ENCODE results near the gene STAT1.

Gene STAT1

DNA sequence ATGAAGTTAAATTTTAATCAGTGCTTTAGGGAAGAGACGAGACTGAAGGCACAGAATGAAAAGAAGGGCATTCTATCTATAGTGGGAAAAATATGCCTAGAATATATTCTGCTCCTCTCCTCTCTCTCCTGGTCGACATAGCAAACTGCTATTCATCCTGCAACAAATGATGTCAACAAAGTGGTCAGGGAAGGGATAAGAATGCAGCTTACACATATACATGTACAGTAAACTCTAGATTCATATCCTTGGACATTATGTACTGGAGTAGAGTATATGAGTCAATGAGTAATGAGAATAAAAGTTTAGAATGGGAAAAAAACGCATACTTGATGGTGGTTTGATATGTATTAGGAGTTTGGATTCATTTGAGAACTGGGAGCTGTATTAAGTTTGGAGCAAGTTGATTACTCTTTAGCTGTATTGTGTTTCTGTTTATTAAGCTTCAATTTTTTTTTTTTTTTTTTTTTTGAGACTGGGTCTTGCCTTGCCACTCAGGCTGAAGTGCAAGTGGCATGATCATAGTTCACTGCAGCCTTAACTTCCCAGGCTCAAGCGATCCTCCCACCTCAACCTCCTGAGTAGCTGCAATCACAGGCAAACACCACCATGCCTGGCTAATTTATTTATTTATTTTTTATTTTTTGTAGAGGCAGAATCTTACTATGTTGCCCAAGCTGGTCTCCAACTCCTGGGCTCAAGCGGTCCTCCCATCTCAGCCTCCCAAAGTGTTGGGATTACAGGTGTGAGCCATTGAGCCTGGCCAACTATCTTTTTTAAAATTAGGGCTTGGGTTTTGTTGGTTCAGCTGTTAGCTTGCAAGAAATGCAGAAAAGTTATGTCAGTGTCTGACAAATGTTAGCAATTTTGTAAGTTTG lies 53.8 kb downstream of the STAT1 start:
- no peak for DNase-seq (ENCODE audit: low spot score)

DNA sequence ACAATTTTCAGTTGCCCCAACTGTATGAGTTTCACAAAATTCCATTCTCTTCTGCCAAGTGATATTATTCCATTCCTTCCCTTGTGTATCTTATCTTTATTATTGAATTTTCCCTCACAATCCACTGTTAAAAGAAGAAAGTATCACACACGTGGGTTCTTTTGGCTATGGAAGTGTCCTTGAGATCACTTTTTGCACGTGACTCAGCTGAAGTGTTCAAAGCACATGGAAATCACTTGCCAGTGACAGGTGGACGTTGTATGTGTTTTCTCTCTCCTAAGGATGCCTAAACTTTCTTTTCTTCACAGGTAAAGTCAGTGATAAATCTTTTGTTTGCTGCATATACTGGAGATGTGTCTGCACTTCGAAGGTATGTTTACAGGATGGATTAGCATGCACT lies 60.7 kb downstream of the STAT1 start:
- DNase-seq (ENCODE audit: low spot score), result no peak

DNA sequence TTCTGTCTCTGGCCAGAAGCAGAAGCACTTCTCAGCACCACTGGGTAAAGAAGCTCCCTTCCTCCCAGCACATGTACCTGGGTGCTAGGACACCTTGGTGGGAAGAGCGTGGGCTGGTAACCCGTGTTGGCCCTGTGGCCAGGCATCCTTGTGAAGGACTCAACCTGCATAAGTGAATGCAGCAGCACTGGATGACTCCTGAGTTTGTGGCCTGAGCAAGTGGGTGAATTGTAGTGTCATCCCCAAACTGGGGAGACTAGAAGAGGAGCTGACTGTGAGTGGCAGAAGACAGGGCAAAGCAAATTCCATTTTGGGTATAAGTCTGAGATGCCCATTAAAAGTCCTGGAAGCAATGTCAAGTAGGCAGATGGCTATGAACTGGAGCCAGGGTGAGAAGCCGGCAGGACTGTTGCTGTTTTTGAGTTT lies 63.4 kb downstream of the STAT1 start:
- no peak for DNase-seq (ENCODE audit: low spot score)

DNA sequence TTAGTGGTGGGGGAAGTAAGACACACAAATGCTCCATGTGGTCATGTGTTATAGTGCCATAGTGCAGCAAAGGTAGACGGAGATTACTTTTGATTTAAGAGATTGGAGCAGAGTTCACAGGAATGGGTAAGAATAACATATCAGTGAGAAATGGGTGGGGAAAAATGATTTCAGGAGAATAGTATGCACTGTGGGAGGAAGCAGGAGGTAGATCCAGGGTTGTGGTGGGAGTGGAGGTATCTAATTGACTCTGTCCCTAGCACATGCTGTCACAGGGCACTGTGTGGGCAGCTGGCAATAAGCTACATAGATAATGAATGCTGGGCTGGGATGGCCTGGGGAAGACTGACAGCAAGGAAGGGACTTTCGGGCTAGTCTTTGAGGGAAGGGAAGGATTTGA lies 65.3 kb downstream of the STAT1 start:
- peak; percentile 91 for DNase-seq (ENCODE audit: low spot score)

DNA sequence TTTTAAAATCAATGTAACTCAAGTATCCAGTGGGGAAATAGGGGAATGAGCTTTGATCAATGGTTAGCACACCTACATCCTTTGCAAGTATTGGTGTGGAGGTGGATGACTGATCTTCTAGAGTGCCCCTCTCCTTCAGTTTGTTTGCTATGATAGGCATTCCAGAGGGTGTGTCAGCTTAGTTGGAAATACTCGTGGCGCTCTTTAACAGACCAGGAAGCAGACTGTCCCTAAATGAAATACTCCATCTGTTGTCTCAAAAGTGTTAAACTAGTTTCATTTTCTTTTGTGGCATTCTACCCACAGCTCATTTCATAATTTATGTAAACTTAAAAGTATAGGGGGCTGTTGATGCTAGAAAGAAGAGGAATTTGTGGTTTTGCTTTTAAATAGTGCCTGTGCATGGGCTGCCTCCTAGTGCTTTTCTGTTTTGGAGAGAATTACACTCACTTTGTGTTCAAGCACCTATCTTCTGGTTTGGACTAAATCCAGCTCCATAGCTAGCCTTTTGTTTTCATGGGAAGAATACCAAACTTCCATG lies 66.2 kb downstream of the STAT1 start:
- peak; percentile 88 for DNase-seq (ENCODE audit: low spot score)

DNA sequence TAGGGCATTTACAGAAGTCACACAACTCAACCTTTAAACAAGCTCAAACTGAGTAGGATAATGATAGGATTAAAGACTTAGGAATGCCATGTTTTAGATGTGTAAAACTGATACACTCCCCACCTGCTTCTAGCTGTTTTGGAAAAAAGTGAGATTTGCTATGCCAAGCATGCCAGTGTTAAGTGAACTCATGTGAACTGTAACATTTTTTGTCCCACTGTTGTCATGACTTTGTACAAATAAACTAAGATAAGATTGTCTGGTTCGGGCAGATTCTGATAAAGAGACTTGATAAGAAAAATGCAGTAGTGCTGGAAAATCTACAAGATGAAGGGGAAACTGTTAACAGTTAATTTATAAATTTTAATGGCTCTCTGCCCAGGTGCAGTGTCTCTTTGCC lies 66.8 kb downstream of the STAT1 start:
- no peak for DNase-seq (ENCODE audit: low spot score)

DNA sequence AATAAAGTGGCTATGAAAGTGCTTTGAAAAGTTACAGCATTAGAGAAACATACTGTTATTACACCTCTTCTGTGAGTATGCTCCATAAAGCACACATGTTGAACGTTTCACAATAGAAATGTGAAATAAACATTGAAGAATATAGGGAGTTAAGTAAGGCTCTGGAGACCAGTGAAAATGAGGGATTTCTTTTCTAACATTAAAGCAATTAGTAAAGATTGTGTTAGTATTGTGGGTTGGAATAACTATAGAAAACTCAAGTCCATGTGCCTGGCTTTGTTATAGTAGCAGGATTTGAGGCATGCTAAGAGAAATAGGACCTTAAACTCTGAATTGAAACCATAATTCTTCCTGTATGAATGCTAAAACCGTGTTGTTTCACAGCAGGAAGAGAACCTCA lies 70.3 kb downstream of the STAT1 start:
- no peak for DNase-seq (ENCODE audit: low spot score)

DNA sequence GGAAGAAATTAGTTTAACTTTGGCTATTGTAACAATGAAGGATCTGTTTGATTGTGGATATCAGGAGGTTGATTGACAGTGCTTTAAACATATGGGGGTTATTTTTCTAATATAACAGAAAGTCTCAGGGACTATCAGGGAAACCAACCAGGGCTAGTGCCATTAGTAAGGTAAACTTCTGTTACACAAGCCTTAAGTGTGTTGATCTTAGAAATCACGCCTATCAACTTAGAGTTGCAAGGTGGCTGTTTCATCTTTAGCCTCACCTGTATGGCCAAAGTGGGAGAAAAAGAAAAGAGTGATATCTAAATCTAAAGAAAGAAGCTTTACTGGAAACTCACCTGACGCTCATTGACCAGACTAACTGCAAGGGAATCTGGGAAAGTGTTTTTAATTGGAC lies 71.3 kb downstream of the STAT1 start:
- DNase-seq (ENCODE audit: low spot score), result no peak

DNA sequence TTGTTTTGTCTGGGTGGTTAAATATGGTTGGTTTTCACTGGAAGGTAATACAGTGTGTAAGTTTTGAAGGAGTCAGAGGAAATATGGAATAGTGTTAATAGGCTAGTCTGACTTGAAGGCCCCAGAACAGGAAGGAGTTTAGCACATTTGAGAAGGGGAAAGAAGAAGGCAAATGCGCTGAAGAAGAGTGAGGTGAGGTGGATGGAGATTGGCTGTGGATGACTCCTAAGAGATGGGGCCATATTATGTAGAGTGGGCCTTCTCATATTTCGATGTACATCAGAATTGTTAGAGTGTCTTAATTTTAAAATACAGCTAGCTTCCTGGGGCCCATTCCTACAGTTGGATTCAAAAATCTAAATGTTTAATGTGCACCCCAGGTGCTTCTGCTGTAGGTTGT lies 72.4 kb downstream of the STAT1 start:
- no peak for DNase-seq (ENCODE audit: low spot score)

DNA sequence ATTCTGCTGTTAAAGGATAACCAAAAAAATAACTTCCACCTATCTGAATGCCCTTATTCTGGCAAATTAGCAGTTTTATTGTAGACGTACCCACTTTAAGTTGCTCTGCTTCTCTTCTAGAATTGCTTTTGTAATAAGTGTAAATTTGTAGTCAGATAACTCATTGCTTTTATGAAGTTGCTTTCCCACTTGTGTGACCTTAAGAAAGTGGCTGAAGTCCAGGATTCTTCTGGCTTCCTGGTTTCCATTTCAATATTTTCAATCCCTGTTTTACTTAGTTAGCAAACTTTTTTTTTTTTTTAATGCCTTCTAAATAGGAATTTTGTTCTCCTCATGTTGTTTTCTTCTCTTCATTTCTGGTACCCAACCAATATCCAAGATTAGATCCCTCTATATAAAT lies 73.5 kb downstream of the STAT1 start:
- no peak for DNase-seq (ENCODE audit: low spot score)

DNA sequence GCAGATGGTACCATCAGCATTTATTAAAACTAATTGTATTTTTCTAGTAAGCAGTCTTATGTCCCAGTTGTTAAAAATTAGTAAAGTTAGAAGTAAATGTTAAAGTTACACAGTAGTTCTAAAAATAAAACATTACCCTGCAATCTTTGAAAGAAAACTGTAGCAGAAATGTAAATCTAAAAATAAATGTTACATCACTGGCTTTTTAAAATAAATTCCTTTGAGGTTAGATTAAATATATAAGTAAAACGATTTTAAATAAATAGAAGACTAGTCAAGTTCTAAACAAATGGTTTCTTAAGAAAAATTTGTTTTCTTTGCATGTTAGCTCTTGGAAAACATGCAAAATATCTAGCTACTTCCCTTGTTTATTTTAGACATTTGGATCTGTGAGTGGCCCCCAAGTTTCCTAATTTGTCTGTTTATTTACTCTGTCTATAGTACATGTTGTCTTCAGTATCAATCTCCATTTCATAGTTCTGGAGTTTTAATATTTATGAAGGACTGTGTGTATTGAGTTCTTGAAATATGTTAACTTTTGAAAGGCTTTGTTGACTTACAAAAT lies 75.1 kb downstream of the STAT1 start:
- DNase-seq (ENCODE audit: low spot score), result no peak

DNA sequence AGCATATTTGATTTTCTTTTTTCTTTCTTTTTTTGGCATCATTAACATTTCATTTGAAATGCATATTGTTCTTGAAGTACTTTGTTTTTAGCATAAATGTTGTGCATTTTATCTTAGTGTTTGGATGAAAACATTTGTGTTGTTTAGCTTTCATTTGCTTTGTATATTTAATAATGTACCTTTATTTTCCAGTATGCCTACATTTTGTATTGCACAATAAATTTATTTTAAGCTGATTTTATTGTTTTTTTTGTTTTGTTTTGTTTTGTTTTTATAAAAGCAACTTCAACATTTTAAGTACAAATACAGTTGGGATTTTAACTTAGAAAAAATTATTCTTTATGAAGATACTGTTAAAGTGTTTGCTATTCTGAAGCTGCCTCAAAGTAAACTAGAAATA lies 78.9 kb downstream of the STAT1 start:
- DNase-seq (ENCODE audit: low spot score), result no peak

DNA sequence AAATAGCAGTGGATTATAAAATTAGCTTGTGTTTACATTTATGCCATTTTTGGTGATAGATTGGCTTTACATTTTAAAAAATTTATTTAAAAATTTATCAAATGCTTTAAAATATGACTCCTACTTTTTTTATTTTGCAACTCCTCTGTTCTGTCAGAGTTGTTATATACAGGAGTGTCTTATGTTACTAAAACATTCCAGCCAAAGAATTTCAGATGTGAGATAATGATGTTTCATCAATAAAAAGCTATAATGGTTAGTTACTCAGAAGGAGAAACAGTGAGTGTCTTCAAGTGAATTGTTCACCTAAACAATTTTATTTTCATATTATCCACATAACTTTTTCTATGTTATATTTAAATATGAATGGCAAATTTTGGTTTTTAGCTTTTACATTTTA lies 80.6 kb downstream of the STAT1 start:
- DNase-seq (ENCODE audit: low spot score), result no peak

DNA sequence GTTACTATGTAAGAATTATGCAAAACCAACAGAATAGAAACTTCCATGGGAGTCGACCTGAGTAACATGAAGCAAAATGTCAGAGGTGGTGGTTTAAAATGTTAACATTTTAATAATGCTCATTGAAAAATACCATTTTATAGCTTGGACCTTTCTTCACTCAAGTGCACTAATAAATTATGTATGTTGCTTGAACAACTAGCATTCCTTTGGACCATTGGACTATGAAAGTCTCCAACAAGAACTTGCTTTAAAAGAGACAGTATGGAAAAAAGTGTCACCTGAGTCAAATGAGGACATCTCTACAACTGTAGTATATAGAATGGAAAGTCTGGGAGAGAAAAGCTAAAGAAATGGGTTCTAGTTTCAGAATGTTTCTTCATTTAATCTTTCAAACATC lies 81.5 kb downstream of the STAT1 start:
- DNase-seq (ENCODE audit: low spot score), result no peak

DNA sequence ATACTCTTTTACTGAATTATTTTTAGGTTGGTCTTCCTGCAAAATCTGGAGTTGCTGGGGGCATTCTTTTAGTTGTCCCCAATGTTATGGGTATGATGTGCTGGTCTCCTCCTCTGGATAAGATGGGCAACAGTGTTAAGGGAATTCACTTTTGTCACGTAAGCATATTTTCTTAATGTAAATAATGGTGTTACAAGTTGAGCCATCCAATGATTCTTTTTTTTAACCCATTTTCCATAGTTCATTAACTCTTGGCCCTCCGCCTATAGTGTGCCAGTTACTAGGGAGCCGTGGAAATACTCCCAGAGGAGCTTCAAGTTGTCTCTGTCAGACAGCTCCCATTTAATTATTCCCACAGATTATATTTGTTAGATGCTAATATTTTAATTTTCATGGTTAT lies 83.6 kb downstream of the STAT1 start:
- DNase-seq (ENCODE audit: low spot score), result no peak

DNA sequence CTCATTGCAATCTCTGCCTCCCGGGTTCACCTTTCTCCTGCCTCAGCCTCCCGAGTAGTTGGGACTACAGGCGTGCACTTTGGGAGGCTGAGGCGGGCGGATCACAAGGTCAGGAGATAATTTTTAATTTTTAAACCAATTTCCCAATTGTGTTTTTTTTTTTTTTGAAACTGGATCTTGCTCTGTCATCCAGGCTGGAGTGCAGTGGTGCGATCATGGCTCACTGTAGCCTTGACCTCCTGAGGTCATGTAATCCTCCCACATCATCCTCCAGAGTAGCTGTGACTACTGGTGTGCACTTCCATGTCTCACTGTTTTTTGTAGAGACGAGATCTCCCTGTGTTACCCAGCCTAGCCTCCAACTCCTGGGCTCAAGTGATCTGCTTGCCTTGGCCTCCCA lies 84.1 kb downstream of the STAT1 start:
- DNase-seq (ENCODE audit: low spot score), result no peak

DNA sequence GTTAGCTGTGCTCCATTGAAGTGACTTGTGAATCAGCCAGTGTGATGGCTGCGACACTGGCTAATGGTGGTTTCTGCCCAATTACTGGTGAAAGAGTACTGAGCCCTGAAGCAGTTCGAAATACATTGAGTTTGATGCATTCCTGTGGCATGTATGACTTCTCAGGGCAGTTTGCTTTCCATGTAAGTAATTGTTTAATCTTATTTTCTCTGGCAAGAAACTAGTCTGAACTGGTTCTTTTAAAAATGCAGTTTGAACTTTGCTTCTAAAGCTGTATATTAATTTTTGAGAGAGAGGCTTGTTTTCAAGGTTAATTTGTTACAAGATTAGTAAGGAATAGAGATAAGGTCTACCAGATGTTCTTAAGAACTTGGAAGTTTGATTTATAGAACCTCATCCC lies 86.7 kb downstream of the STAT1 start:
- DNase-seq (ENCODE audit: low spot score), result no peak

DNA sequence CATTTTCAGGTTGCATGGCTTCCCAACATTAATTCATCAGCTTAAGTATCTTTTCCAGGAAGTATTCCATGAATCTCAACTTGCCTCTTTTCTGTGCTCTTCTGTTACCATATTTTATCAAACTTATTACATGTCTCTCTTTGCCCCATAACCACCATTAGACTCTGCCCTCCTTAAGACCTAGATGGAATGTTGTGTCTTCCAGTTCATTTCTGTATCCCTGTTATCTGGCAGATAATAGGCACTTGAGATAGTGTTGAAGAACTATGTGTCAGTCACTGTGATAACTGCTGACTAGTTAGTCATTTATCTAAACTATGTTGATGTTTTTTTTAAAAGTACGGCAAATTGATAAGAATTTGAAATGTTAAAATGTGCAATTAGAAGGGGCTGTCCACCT lies 91.6 kb downstream of the STAT1 start:
- no peak for DNase-seq (ENCODE audit: low spot score)

DNA sequence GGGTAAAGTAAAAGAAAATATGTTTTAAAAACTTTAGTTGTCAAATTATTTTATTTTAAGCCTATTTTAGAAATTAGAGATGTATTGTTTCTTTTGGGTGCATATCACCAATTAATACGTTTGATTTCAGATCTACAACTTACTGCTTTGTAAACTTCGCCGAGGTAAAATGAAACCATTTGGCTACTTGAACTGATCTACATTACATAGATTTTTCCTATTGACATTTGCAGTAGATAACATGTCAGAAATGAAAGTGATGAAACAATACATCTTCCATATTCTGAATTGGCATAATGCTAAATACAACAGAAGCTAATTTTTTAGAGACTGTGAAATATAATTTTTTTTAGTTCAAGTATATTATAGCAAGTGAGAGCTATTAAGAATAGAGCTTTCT lies 93.9 kb downstream of the STAT1 start:
- no peak for DNase-seq (ENCODE audit: low spot score)
